Testis (tissue), 3 donors: ENCODE data around the gene HEXA. TPM values are rescaled to one million over a fixed set of nuclear protein-coding genes. Genes with fewer than 3 reads are reported as not detected.

Experiments used
- DNase-seq: peaks from one replicate; pipeline ENCODE4 v3.0.0-alpha.2; 2019
- H3K27ac ChIP-seq, 2 donors: fragments of 200-600 bp; sonication (generic); one replicate each; pipeline ENCODE4 v1.5.1; 2019
- H3K27me3 ChIP-seq: fragments of 200-600 bp; sonication (generic); one replicate; pipeline ENCODE4 v1.5.1; 2019
- H3K36me3 ChIP-seq: fragments of 200-600 bp; sonication (generic); one replicate; pipeline ENCODE4 v1.5.1; 2017; ENCODE audit warnings: low read depth; ENCODE audit errors: missing control alignments
- H3K4me1 ChIP-seq: fragments of 200-600 bp; sonication (generic); one replicate; pipeline ENCODE4 v1.5.1; 2019
- H3K4me3 ChIP-seq, 2 donors: fragments of 200-600 bp; sonication (generic); one replicate each; pipeline ENCODE4 v1.5.1; 2017 to 2019
- H3K9me3 ChIP-seq: fragments of 200-600 bp; sonication (generic); one replicate; pipeline ENCODE4 v1.5.1; 2017
- POLR2A ChIP-seq: fragments of 450-650 bp; IDR thresholded peaks from one replicate; pipeline ENCODE4 v1.6.1; 2017; ENCODE audit warnings: antibody characterized with exemption, mild to moderate bottlenecking, moderate library complexity
- WGBS, 2 donors: methylation state at CpG; one replicate each; pipeline ENCODE4 v1.1.5; 2018; 5-methylcytosine and 5-hydroxymethylcytosine counted together
- intact Hi-C: fragments of 100-400 bp; cut with DNase I; formaldehyde crosslinking; loops from one replicate; pipeline ENCODE4 v1.15.1; 2023; ENCODE audit warnings: low total_unique reads
- polyA plus RNA-seq: library from polyadenylated mRNA; stranded (reverse); fragments of 350-450 nt; fragmentation: Illumina TruSeq; extraction: RNeasy Lipid Tissue Mini Kit (QIAGEN cat#74804); gene quantifications from one replicate; pipeline ENCODE4 v1.2.3, GENCODE V29; 2014; ENCODE audit warnings: low read depth, low replicate concordance; ENCODE audit not compliant: insufficient read depth
- total RNA-seq, 2 donors: library from RNA; depleted of rRNA; stranded (reverse); fragments of >200 nt; gene quantifications; one replicate each; pipeline ENCODE4 v1.2.3, GENCODE V29; 2016
- TF ChIP-seq, protein P1 (sequence below), 3 experiments: fragments of 450-650 bp in 2 of 3; fragments of 200-600 bp in 1 of 3; sonication (generic) in 1 of 3; IDR thresholded peaks; one replicate each; pipeline ENCODE4 v1.5.1; 2016 to 2019; ENCODE audit warnings: antibody characterized with exemption in 3 of 3, mild to moderate bottlenecking in 2 of 3, moderate library complexity in 1 of 3

The HEXA gene
- total and polyA plus RNA-seq, 3 donors from 2014 or later: 110 to 188 (median 129) TPM

DNA sequence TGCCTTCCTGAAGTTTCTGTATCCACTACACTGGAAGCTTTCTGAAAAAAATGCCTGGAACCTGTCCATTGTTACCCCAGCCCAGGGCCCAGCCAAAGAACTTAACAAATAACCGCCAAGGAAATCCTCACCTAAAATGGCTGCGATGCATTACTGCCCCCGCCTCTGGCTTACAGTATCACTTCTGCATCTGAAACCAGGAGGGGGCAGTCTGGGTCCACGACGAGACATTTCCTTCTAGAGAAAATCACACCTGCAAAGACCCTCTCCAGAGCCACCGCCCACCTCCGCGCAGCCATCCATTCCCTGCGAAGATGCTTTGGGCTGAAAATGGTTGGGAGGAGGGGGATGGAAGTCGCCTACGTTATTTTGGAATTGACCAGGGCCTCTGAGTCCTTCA, 33.4 kb downstream of the HEXA start:
- no peak for TF ChIP-seq POLR2A
- TF ChIP-seq, protein P1, sequence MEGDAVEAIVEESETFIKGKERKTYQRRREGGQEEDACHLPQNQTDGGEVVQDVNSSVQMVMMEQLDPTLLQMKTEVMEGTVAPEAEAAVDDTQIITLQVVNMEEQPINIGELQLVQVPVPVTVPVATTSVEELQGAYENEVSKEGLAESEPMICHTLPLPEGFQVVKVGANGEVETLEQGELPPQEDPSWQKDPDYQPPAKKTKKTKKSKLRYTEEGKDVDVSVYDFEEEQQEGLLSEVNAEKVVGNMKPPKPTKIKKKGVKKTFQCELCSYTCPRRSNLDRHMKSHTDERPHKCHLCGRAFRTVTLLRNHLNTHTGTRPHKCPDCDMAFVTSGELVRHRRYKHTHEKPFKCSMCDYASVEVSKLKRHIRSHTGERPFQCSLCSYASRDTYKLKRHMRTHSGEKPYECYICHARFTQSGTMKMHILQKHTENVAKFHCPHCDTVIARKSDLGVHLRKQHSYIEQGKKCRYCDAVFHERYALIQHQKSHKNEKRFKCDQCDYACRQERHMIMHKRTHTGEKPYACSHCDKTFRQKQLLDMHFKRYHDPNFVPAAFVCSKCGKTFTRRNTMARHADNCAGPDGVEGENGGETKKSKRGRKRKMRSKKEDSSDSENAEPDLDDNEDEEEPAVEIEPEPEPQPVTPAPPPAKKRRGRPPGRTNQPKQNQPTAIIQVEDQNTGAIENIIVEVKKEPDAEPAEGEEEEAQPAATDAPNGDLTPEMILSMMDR (IDR thresholded peaks at IDR 0.05): no peak

DNA sequence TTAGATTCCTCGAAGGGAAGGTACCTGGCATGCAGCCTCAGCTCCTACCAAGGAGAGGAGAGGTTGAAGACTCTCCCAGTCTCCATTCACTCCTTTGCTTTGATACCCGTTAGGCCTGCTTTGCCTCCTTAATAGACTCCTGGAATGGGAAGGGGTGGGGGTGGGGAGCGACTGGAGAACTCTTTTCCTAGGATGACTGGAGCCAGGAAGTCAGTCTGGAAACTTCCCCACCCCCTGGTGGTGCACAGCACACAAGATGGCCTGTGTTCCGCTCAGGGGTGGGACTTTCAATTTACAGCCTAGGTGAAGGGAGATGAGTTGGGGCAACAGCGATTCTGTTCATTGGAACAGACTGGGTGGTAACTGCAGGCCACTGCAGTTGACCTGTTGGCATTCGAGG, 34.5 kb downstream of the HEXA start:
- intact Hi-C loops: no loop called here

More for the DNA sequence above, 33.4 kb downstream of the HEXA start:
- H3K27me3 ChIP-seq: no peaks in the 10 kb centered on the region
- H3K27ac ChIP-seq: no peak overlapping the region
- no peak overlapping the region for H3K4me3 ChIP-seq
- intact Hi-C loops: no loop called here
- H3K9me3 ChIP-seq: no peaks in the 10 kb centered on the region
- no peaks in the 10 kb centered on the region for H3K36me3 ChIP-seq
- H3K4me1 ChIP-seq: no peaks in the 10 kb centered on the region
- DNase-seq: peak; percentile 43
- WGBS, 2 donors: 61 to 69% methylated on average over 11 of the region's 11 CpGs

DNA sequence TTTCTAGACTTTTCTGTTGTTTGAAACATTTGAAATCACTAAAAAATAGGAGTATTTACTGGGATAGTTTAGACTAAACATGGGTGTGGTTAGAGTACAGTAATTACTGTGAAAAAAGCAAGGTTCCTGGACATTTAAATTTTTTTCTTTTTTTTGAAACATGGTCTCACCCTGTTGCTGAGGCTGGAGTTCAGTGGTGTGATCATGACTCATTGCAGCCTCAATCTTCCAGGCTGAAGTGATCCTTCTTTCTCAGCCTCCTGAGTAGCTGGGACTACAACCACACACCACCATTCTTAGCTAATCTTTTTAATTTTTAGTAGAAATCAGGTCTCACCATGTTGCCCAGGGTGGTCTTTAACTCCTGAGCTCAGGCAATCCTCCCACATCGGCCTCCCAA, 35.4 kb downstream of the HEXA start:
- 85 to 100% methylated on average over 1 of the region's 1 CpG for WGBS, 2 donors
- H3K9me3 ChIP-seq: no peaks in the 10 kb centered on the region
- no peaks in the 10 kb centered on the region for H3K36me3 ChIP-seq
- no peak overlapping the region for H3K4me3 ChIP-seq
- no peaks in the 10 kb centered on the region for H3K27me3 ChIP-seq
- DNase-seq: no peak
- H3K27ac ChIP-seq: no peak overlapping the region
- intact Hi-C loops: no loop called here
- TF ChIP-seq, protein P1 (IDR thresholded peaks at IDR 0.05): no peak
- TF ChIP-seq POLR2A: no peak
- no peaks in the 10 kb centered on the region for H3K4me1 ChIP-seq

More for the DNA sequence above, 34.5 kb downstream of the HEXA start:
- no peaks in the 10 kb centered on the region for H3K27me3 ChIP-seq
- WGBS, 2 donors: 78 to 95% methylated on average over 3 to 6 of the region's 6 CpGs
- H3K4me1 ChIP-seq: no peaks in the 10 kb centered on the region
- H3K27ac ChIP-seq: no peak overlapping the region
- no peaks in the 10 kb centered on the region for H3K36me3 ChIP-seq
- TF ChIP-seq POLR2A: no peak
- TF ChIP-seq, protein P1 (IDR thresholded peaks at IDR 0.05): no peak
- no peak for DNase-seq
- H3K4me3 ChIP-seq: no peak overlapping the region
- no peaks in the 10 kb centered on the region for H3K9me3 ChIP-seq

DNA sequence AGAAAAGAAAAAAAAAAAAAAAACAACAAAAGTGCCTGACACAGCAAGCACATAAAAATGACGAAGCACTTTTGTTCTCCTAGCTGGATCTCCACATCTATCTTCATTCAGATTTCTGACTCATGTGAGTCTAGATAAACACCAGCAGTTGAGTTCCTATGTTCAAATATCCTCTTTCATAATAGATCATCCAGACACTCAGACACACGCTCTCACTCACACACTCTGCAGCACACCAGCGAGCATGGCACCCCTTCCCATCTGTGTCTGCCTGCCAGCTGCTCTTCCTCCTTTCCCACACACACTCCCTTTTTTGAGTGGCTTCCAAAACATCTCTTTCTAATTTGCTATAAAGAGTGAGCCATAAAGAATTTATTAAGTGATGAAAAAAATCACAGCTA, 36.0 kb downstream of the HEXA start:
- no peak overlapping the region for H3K4me3 ChIP-seq
- intact Hi-C loops: no loop called here
- no peak for DNase-seq

More for the DNA sequence above, 36.0 kb downstream of the HEXA start:
- Histone ChIP-seq H3K9me3 (no peaks in the 10 kb centered on the region), H3K36me3 (no peaks in the 10 kb centered on the region), H3K27ac (no peak overlapping the region), H3K4me1 (no peaks in the 10 kb centered on the region), H3K27me3 (no peaks in the 10 kb centered on the region)
- TF ChIP-seq POLR2A: no peak
- TF ChIP-seq, protein P1 (IDR thresholded peaks at IDR 0.05): no peak
- 66 to 74% methylated on average over 3 of the region's 3 CpGs for WGBS, 2 donors
